SK-N-SH (cell line): ENCODE measurements around the gene LYPD4.

Experiments used
- CTCF ChIP-seq: fragments of 200-600 bp; sonication (generic); IDR thresholded peaks from 2 replicates; pipeline ENCODE4 v1.6.1; 2017; ENCODE audit warnings: antibody characterized with exemption, mild to moderate bottlenecking, moderate library complexity
- EP300 ChIP-seq, 2 experiments: IDR thresholded peaks; 2 replicates each; pipeline versions ENCODE4 v1.4.0 to v1.6.1; 2012; ENCODE audit warnings: borderline replicate concordance in 1 of 2, low read depth in 1 of 2, low read length in 1 of 2
- IRF3 ChIP-seq: fragments of 150-350 bp; IDR thresholded peaks from 2 replicates; pipeline ENCODE4 v1.6.1; 2016; ENCODE audit warnings: mild to moderate bottlenecking, low read depth, low read length
- POLR2AphosphoS5 ChIP-seq: IDR thresholded peaks from 2 replicates; pipeline ENCODE4 v1.6.1; 2012; ENCODE audit warnings: low read depth, low read length
- RXRA ChIP-seq: IDR thresholded peaks from 2 replicates; pipeline ENCODE4 v1.4.0; 2012; ENCODE audit warnings: low read depth, mild to moderate bottlenecking, borderline replicate concordance
- USF1 ChIP-seq: IDR thresholded peaks from 2 replicates; pipeline ENCODE4 v1.4.0; 2012; ENCODE audit warnings: low read depth, borderline replicate concordance

GRCh38 chr19:41801031-41801430 is 43.5 kb downstream of the LYPD4 start:
- TF ChIP-seq CTCF (no peak), RXRA (no peak), EP300 (IDR thresholded peaks at IDR 0.05; ENCODE audit: borderline replicate concordance in 1 of 2, low read depth in 1 of 2, low read length in 1 of 2) (no peak), POLR2AphosphoS5 (no peak), IRF3 (no peak), USF1 (no peak)
